GM18511 (cell line): ENCODE data around the gene PDGFD.

Source experiments
- ATAC-seq: cut with Tn5 transposase; IDR thresholded peaks from one replicate; pipeline ENCODE4 v1.9.1; 2021; ENCODE audit warnings: mild to moderate bottlenecking, moderate library complexity; ENCODE audit not compliant: unreplicated experiment

PDGFD gene

DNA sequence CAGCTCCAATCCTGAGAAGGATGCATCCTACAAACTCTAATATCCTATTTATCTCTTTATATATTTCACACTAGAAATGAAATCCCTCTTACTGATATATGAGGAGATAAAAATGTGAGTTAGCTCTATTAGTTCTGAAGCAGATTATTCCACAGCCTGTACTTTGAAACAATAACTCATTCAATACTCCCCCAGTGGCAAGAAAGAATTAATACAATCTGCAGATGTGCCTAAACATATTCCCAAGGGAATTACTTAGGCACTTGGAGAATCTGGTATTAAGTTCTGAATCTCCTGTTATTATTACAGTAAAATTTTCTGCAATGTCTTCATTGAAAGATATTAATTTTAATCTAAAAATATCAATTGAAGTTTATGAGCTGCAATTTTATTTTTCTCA, 68.2 kb downstream of the PDGFD start:
- no peak for ATAC-seq

DNA sequence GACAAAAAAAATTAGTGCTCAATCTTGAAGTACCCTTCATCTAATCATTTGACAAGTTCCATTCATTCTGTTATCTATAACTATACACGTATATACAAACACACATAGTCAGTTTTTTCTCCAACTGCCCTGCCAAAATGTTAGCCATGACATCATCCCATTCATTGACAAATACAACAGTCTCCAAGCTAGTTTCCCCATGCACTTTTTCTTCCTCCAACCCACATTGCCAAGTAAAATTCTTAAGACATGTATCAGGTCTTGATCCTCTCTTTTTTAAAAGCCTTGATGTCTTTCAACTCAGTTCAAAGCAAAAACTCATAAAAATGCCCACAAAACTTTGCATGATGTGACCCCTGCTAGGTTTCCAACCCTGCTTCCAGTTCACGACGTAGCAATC, 69.4 kb downstream of the PDGFD start:
- ATAC-seq = no peak

DNA sequence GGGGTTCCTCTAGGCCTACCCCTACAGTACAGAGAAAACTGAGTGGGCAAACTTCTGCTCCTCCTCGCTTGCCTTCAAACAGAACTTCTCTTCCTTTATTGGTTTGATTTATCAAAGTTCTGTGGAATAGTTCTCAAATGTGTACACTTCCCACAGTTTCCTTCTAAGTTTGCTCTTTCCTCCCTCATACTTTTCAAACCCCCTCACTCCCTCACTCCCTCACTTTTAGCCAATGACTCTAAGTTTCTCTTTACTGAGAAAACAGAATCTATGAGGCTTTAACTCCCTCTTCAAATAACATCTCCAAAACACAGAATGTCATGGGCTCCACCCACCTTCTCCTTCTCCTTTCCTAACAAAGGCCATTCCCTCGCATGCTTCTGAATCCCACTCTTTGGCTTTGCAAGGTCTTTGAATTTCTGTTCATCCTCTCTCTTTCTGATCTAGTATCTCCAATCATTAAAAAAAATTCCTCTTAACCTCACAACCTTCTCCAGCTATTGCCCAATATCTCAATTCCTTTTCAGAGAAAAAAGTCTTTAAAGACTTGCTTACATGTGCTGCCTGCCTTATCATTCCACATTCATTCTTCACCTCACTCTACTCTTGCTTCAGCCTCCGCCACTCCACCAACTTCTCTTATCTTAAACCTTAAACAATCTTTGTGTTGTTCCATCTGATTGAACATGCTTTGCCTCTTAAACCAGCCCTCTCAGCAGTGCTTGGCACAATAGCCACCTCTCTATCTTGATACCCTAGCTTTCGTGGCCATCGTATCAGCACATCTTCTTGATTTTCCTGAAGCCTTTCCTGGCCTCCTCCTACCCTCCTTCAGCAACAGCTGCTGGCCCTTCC, 70.3 kb downstream of the PDGFD start:
- no peak for ATAC-seq

DNA sequence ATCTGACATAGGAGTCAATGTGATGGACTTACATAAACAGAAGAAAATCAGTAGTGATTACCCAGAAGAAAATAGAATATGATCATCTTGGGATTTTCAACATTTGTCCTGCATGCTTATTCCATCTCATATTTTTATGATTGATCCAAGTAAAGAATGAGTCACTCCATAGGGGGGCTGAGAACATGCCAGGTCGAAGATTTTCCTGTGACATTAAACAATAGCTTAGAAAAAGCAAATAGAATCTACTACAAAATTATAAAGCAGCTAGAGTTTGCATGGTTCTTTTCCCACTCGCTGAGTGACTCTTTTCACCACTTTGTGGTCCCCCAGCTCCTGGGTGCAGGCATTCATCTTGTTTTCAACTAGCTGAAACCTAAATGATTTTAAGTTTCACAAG, 71.2 kb downstream of the PDGFD start:
- no peak for ATAC-seq

DNA sequence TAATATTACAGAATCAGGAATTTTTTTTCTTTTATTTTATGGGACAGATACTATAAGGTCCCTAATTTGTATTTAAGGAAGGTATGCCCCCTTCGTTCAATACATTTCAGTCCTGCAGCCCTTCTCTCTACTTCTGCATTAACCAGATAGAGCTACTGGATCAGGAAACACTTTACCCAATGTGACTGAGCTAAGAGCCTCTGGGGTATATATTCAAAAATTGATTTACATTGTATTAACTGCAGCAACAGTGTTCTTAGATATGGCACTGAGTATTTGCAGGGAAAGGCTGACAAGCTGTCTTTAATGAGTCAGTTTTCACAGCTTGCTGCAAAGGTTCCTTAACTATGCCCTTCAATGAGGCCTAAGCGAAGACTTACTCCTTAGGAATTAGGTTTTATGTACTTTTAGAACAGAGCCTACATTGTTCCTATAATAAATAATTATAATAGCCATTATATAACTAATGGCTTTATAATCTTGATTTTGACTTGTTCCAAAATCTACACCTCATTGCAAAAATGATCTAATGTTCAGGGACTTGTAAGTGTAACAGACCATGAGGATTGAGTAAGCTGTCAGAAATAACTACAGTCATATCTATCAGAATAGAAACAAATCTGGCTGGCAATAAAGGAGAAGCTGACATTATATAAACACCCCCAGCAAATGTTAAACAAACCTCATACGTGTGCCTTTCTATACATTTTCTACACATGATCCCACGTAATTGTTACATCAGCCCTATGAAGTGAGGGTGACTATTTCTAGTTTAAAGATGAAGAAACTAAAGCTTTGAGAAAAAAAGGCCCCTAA, 72.5 kb downstream of the PDGFD start:
- no peak for ATAC-seq

DNA sequence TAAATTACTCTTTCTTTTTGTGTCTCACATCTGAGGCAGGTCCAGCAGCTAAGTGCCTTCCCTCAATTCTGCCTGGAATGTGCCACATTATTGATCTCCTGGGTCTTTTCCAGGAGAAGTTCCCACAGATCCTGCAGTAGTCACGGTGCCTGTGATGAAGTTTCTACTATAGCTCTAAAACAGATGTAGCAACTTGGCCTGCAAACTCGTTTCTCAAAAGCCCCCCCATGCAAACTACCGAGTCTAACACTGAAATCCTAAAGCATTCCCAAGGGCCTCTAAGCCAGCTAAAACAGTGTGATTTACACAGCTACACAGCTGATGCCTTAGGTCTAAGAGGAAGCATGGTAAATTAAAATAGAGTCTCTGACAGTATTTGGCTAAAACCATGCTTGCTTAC, 73.2 kb downstream of the PDGFD start:
- no peak for ATAC-seq

DNA sequence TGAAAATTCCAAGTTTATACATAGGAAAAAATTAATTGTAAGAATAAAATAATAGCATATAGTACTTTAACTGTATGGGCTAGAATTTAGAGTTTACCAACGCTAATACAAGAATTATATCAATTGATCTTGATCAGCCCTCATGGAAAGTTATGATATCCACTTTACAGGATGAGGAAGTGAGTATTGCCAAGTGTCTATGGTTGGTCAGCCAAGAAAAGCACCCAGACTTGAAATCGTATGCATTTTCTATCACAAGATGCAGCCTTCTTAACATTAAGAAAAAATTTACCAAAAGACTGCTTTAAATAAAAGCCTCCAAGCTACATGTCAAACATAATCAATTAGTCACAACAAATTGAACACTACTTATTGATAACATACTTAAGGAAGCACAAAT, 74.5 kb downstream of the PDGFD start:
- no peak for ATAC-seq

DNA sequence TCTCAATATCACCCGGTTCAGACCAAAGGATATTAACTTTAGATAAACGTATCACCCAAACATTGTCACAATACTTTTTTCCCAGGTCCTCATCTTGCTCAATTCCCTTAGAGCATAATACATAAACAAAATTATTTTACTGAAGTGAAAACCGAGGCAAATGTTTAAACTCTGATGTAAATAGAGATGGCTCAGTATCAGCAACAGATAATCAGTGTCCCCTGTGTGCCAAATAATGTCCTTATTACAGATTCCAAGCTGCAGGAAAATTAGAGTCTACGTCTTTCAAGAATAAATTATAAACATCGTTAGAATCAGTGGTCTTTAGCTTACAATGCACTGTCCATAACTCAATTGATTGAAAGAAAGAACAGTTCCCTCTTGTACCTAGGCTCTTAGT, 77.3 kb downstream of the PDGFD start:
- no peak for ATAC-seq

DNA sequence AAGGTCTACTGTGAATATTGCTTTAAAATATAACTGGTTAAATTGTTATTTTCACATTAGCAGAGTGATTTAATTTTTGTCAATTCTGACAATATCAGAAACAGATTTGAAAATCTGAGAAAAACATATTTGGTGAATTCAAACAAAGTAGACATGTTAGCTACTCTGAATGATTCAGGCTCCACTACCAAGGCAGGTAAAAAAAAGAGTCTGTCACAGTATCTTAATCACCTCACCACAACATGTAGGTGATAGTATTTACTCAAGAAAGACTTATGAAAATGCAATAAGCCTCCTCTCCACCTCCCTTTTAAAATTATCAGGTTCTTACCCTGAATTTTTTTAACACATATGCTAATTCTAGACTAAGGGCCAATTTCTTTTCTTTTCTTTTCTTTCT, 85.0 kb downstream of the PDGFD start:
- ATAC-seq = no peak

DNA sequence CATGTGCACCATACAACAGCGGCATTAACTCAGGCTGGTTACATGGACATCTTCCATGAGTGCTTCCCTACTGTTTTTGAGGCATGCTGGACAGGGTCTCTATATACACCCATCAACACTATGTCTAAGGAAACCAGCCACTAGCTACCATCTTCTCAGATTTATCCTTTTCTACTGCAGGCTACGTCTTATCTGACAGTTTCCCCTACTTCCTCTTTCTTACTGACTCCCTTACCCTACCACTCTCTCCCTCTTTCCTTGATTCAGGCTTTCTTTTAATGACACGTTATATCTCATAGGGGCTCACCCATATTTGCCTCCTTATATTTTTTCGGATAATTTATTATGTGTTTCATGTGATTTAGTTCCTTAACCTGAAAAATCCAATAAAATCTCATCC, 85.7 kb downstream of the PDGFD start:
- no peak for ATAC-seq

DNA sequence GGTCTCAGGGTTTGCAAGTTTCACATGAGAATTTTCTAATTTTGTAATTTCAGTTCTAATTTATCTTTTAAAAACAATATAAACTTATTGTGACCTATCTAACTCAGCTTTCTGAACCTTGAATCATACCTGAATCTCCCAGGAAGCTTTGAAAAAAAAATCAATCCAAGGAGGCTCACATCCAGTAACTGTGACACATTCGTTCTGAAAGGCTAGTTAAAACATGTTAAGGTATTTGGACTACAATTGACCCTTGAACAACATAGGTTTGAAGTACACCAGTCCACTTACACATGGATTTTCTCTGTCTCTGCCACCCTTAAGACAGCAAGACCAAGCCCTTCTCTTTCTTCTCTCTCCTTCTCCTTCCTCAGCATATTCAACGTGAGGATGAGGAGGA, 87.5 kb downstream of the PDGFD start:
- ATAC-seq = no peak

DNA sequence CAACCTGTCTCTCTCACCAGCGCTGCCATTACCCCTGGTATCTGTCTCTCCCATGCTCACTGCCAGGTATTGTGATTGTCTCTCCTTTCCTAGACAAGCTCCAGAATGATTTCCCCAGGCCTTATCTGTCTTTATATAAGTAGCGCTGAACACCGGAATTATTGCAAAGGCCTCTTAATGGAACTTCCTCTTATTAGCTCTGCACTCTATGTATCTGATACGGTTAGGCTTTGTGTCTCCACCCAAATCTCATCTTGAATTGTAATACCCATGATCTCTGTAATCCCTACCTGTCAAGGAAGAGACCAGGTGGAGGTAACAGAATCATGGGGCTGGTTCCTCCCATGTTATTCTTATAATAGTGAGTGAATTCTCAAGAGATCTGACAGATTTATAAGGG, 88.2 kb downstream of the PDGFD start:
- ATAC-seq = no peak

DNA sequence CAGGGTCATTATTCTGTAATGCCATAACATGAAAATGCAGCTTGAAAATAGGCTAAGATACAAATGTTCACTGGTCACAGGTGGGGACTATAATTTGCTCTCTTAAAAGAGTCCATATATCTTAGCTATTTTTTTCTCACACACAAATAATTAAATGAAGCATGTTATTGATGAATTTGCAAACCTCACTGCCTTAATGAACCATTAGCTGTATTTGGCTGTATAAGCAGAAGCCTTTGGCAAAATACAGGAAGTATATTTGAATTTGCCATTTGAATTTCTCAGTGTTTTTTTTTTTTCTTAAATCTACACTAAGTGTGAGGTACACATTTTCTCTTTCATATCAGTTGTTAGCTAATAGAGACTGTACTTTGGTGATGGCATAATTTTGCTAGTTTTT, 88.9 kb downstream of the PDGFD start:
- ATAC-seq = no peak

DNA sequence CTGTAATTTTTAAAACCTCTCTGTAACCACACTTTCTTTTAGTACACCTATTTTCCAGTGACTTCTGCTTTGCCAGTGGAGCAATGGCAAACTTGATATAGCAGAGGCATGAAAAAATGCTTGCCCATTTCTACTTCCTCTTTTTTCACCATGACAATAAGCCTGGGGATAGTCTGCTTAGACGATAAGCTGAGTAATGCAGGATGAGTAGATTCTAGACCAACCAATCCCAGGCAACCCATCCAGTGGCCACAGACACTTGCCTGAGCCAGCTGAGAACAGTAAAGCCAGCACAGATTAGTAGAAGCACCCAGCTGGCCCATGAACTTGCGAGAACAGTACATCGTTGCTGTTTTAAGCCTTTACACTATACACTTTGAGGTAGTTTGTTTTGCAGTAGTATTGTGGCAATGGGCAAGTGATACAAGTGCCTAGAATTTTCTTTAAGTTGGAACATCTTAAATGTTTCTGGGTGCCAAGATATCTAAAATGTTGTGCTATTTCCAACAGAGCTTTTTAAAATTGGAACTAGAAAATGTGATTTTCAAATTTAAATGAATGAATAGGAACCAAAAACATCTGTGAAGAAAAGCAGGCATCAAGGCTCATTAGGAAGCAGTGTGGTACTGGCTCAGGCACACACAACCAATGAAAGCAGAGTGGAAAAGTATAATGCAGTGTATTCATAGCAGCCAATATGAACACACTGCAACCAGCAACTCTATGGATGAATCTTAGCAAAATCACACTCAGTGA, 89.8 kb downstream of the PDGFD start:
- ATAC-seq = peak; percentile 91

DNA sequence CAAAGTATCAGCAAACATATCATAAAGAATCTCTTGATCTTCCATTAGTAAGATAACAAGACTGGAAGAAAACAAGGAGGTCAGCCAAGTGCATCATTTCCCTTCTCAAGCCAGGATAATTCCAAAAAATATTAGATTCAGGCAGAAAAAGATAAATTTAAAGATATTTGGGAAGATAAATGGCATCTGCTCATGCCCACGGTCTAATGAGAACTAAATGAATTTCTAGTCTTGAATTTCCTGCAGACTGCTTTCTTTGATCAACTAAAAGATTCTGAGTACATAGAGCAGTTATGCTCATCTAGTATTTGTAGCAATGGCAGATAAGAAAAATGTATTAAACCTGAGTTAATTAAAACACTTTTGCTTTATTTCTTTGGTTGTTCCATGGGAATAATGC, 96.4 kb downstream of the PDGFD start:
- no peak for ATAC-seq

DNA sequence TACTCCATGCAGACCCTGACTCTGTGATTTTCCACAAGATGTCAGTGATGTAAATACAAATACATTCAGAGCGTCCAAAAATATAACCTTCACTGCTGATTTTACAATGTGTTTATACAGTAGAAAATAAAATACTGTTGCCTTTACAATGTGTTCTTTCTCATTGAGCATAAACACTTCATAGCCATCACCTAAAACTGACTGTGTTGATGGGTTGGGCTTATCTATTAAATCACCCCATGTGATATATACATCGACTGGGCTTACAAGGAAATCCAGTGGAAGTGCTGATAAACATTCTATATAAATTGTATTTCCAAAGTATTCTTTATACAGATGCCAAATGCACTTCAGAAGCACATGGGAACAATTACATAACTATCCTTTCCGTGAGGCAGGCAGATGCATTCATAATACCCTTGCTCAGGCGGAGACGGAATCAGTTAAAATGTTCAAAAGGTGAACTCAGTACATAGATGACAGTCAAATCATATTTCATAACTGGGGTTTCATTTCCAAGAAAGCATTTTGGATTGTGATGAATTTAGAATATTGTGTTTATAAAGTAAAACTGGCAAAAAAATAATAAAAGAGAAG, 99.8 kb downstream of the PDGFD start:
- ATAC-seq = no peak

DNA sequence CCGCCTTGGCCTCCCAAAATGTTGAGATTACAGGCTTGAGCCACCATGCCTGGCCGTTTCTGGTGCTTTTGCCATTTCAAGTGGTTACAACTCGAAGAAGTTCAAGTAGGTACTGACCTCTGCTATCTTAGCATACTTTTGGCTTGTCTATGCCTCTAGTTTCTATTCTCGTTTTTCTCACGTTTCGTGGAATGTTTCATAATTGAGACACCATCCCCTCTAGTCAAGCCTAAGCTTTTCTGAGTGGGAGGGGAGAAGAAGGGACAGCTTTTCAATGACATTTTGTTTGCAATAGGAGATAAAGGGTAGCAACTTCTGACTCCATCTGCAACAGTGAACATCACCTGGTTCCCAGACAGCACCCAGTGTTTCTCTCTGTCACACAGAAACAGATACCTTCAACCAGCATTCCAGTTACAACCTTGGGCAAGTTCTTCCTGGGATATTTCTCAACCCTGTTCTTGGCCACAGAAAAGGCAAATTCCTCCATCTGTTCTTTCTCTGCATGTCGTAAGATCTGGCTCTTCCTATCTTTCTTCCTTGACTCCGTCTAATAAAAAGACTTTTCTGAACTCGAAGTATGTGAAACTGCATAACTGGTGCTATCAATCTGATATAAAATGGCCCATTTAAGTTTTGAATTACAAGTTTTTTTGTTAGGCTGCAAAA, 102.0 kb downstream of the PDGFD start:
- no peak for ATAC-seq

DNA sequence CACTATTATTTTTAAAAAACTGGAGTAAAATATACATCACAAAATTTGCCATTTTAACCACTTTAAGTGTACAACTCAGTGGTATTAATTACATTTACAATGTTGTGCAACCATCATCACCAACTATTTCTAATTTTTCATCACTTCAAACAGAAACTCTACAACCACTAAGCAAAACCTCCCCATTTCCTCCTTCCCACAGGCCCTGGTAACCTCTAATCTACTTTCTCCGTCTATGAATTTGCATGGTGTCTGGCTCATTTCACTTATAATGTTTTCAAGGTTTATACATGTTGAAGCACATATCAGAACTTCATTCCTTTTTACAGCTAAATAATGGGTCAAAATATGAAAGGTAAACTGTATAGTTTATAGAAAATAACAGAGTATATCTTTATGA, 103.1 kb downstream of the PDGFD start:
- ATAC-seq = peak; percentile 70

DNA sequence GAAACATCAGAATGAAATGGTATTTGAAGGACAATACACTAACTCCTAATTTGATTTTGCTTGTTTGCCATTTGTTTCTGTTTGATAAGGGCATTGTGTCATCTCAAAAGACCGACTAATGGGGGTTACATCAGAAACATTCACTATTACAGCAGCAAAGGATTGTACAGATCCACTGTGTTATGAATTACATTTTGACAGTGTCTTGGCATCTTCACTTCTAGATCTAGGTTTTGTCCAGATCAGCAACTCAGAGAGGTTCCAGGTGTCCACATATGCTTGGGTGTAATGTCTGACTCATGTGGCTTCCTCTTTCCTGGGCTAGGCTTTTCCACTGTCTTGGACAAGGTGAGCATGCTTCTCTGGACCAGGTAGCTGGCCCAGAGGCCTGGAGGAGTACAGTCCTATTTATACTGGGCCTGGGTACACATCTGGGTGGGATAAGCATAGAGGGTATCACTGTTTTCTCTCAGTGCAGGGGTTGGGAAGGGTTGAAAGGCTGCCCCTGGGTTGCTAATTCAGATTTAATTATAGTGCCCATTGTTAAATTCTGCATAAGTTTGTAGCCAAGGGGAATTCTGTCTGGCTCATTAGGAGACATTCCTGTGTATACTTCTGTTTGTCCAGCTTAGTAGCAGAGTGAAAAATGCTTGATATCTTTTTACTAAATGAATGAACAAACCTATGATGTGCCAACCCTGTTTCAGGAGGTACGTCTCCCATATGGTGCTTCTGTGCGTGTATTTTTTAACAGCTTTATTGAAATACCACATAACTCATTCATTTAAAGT, 103.7 kb downstream of the PDGFD start:
- no peak for ATAC-seq

DNA sequence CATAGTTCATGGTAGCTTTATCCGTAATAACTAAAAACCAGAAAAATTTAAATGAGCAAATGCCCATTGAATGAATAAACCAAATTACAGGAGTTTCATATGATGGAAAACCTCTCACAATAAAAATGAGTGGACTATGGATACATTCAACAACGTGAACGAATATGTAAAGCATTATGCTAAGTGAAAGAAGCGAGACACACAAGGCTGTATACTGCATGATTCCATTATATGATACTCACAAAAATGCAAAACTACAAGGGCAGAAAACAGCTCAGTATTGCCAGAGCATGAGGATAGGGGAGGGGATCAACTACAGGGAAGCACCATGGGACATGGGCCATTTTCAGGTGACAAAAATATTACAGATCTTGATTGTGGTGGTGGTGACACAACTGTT, 105.3 kb downstream of the PDGFD start:
- no peak for ATAC-seq
